Nephron progenitor cell (in vitro differentiated cells): ENCODE data around the gene SH3D19.

Source experiments
- DNase-seq: peaks from one replicate; pipeline ENCODE4 v3.0.0; 2021
- H3K27ac Mint-ChIP-seq: 2 replicates; pipeline ENCODE4 v1.8.0; 2021; ENCODE audit warnings: mild to moderate bottlenecking, moderate library complexity, mixed read lengths
- H3K27me3 Mint-ChIP-seq: 2 replicates; pipeline ENCODE4 v1.8.0; 2021; ENCODE audit warnings: mild to moderate bottlenecking, low read depth, mixed read lengths; ENCODE audit not compliant: poor library complexity
- H3K36me3 Mint-ChIP-seq: 2 replicates; pipeline ENCODE4 v1.8.0; 2021; ENCODE audit warnings: low read depth, mixed read lengths
- H3K4me1 Mint-ChIP-seq: 2 replicates; pipeline ENCODE4 v1.8.0; 2021; ENCODE audit warnings: mixed read lengths
- H3K4me3 Mint-ChIP-seq: 2 replicates; pipeline ENCODE4 v1.8.0; 2021; ENCODE audit warnings: mild to moderate bottlenecking, moderate library complexity, mixed read lengths
- H3K9me3 Mint-ChIP-seq: 2 replicates; pipeline ENCODE4 v1.8.0; 2021; ENCODE audit warnings: mild to moderate bottlenecking, moderate library complexity, mixed read lengths
- TF ChIP-seq, protein P1 (sequence below): fragments of 200-600 bp; sonication (generic); IDR thresholded peaks from 2 replicates; pipeline ENCODE4 v1.5.0; 2021; ENCODE audit warnings: antibody characterized with exemption

SH3D19 gene, protein sequence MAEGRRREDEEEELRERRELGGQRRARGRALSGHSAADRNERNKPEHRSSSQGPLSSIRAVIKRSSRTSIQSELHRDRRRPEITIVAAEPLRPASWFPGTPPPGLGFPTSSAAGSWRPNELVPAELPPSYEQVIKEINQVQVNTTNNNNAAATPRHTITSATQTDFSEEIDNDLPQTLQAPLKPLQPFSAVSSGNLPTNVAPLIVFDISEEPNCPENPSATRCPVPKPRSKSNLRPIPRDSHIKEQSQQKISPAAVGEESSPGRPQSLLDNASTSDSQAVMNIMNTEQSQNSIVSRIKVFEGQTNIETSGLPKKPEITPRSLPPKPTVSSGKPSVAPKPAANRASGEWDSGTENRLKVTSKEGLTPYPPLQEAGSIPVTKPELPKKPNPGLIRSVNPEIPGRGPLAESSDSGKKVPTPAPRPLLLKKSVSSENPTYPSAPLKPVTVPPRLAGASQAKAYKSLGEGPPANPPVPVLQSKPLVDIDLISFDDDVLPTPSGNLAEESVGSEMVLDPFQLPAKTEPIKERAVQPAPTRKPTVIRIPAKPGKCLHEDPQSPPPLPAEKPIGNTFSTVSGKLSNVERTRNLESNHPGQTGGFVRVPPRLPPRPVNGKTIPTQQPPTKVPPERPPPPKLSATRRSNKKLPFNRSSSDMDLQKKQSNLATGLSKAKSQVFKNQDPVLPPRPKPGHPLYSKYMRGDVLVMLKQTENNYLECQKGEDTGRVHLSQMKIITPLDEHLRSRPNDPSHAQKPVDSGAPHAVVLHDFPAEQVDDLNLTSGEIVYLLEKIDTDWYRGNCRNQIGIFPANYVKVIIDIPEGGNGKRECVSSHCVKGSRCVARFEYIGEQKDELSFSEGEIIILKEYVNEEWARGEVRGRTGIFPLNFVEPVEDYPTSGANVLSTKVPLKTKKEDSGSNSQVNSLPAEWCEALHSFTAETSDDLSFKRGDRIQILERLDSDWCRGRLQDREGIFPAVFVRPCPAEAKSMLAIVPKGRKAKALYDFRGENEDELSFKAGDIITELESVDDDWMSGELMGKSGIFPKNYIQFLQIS

DNA sequence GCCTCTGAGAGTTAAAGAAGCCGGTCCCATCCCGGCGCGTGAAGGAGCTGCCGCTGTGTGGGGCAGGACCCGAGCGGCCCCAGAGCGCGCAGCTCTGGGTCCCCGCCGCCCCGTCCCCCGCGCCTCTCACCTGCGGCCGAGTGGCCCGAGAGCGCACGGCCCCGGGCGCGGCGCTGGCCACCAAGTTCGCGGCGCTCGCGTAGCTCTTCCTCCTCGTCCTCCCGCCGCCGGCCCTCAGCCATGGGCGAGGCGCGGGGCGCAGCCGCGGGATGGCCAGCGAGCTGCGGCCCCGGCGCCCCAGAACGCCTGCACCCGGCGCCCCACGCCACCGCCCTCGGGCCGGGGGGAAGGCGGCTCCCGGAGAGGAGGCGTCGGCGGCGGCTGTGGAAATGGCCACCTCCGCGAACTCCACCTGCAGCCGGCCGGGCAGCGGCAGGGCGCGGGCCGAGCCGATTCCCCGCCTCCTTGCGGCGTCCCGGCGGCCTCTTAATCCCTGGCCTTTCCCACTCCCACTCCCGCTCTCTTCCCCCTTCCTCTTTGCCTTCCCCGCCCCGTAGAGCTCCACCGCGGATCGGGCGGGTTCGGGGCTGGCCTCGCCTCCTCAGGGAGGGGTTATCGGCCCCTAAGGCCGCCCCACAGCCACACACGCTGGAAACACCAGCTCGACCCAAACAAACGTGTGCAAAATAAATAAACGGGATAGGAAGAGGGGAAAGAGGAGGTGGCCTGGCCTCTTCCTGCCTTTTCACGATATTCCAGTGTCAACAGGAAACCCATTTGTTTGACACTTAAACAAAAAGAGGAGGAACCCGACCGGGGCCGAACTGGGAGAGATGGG lies at the start of gene SH3D19:
TSS of gene SH3D19 (minus strand) at position 495 of the 838 bp plus-strand sequence. CDS start at position 242, 253 bp downstream.
- peak within 1 kb of the TSS; percentile 91 for H3K4me3 Mint-ChIP-seq
- H3K27me3 Mint-ChIP-seq: no peaks in the 10 kb centered on the region
- H3K36me3 Mint-ChIP-seq: peaks cover 10% of the 10 kb centered on the region
- peak; percentile 67 for DNase-seq
- peak within 1 kb of the TSS; percentile 98 for H3K27ac Mint-ChIP-seq
- peaks cover 50% of the 10 kb centered on the region for H3K4me1 Mint-ChIP-seq
- TF ChIP-seq, protein P1, sequence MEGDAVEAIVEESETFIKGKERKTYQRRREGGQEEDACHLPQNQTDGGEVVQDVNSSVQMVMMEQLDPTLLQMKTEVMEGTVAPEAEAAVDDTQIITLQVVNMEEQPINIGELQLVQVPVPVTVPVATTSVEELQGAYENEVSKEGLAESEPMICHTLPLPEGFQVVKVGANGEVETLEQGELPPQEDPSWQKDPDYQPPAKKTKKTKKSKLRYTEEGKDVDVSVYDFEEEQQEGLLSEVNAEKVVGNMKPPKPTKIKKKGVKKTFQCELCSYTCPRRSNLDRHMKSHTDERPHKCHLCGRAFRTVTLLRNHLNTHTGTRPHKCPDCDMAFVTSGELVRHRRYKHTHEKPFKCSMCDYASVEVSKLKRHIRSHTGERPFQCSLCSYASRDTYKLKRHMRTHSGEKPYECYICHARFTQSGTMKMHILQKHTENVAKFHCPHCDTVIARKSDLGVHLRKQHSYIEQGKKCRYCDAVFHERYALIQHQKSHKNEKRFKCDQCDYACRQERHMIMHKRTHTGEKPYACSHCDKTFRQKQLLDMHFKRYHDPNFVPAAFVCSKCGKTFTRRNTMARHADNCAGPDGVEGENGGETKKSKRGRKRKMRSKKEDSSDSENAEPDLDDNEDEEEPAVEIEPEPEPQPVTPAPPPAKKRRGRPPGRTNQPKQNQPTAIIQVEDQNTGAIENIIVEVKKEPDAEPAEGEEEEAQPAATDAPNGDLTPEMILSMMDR: no peak
- H3K9me3 Mint-ChIP-seq: peaks cover 4% of the 10 kb centered on the region

DNA sequence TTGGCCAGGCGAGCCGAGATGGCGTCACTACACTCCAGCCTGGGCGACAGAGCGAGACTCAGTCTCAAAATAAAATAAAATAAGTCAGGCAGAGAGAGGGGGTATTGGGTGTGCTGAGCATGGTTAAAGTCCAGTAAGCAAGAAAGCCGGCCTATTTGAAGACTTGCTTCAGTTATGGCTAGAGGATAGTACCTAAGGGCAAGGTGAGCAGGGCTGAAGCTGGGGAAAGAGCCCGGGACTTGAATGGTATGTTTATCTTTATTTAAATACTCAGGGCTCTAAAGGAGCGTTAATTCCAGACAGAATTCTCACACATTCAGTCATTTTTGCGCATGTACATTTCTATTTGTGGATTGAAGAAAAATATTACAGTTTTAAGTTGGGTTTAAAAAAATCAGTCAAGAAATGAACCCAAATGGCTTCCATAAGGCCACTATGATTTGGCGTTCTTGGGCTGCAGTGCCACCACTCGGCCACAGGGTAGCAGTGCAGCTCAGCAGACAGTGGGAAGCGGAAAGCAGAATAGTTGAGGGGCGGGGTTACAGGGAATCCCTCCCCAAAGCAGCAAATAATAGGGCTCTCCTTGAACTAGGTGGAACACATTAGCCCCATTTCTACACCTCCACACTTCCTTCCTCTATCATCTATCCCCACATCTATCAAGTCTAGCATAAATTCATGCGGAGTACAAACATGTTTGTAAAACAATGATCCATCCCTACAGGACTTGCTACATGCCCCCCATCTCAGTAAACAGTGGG lies 37.2 kb upstream of the SH3D19 start:
- peak; percentile 84 for DNase-seq
- TF ChIP-seq, protein P1: peak; percentile 96
- H3K4me3 Mint-ChIP-seq: no peak overlapping the region
- peaks cover 8% of the 10 kb centered on the region for H3K4me1 Mint-ChIP-seq
- no peak overlapping the region for H3K27ac Mint-ChIP-seq
- no peaks in the 10 kb centered on the region for H3K9me3 Mint-ChIP-seq
- H3K27me3 Mint-ChIP-seq: peaks cover 4% of the 10 kb centered on the region
- no peaks in the 10 kb centered on the region for H3K36me3 Mint-ChIP-seq

DNA sequence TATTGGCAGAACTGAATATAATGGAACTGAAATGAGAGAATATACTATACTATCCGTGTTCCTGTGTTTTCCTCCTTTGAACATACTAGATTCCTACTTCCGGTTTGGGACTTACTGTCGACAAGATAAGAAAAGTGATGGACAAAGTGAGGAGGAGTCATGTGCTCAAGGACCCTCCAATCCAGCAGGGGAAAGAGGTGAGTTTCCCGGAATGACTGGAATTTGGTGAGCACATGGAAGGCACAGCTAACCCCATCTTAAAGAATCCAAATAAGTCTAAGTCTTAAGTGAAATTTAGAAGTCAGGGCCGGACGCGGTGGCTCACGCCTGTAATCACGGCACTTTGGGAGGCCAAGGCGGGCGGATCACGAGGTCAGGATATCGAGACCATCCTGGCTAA lies 36.6 kb upstream of the SH3D19 start:
- DNase-seq: no peak
- no peaks in the 10 kb centered on the region for H3K9me3 Mint-ChIP-seq
- TF ChIP-seq, protein P1: no peak
- no peak overlapping the region for H3K27ac Mint-ChIP-seq
- no peak overlapping the region for H3K4me3 Mint-ChIP-seq
- peaks cover 7% of the 10 kb centered on the region for H3K27me3 Mint-ChIP-seq
- no peaks in the 10 kb centered on the region for H3K36me3 Mint-ChIP-seq
- peaks cover 8% of the 10 kb centered on the region for H3K4me1 Mint-ChIP-seq

DNA sequence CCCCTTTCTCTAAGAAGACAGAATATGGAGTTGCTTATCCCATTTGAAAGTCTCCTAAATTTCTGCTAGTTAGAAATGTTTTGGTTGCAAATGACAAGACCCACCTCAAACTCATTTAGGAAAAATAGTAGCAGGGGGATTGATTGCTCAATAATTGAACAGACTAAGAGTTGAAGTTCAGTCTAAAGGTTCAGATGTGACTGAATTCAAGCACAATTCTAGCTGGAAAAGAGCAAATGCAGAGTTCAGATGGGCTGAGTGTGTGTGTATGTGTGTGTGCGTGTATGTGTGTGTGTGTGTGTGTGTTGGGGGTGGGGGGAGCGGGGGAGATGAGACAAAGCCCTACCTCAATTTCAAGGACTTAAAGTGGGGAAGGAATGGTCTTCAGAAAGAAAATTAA lies 35.7 kb upstream of the SH3D19 start:
- H3K27me3 Mint-ChIP-seq: peaks cover 7% of the 10 kb centered on the region
- H3K9me3 Mint-ChIP-seq: no peaks in the 10 kb centered on the region
- no peak overlapping the region for H3K4me3 Mint-ChIP-seq
- no peak overlapping the region for H3K27ac Mint-ChIP-seq
- H3K4me1 Mint-ChIP-seq: peaks cover 8% of the 10 kb centered on the region
- TF ChIP-seq, protein P1: no peak
- H3K36me3 Mint-ChIP-seq: no peaks in the 10 kb centered on the region
- DNase-seq: no peak

DNA sequence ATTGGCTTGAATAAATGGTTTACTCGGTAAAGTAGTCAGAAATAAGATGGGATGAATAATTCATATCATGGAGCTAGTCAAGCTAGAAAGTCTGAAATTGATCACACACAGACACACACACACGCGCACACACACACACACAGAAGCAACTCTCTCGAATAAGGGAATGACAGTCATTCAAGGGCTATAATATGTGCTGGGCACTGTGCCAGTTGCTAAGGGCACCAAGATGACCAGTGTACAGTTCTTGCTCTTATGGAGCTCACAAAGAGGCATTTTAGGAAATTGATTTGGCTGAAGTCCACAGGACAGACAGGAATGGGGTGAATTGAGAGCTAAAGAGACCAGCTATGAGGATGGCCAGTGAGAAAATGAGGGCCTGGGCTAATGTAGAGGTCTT lies 34.2 kb upstream of the SH3D19 start:
- TF ChIP-seq, protein P1: no peak
- Mint-ChIP-seq H3K4me1 (peaks cover 8% of the 10 kb centered on the region), H3K27ac (no peak overlapping the region), H3K36me3 (no peaks in the 10 kb centered on the region), H3K9me3 (no peaks in the 10 kb centered on the region), H3K27me3 (peaks cover 7% of the 10 kb centered on the region), H3K4me3 (no peak overlapping the region)
- DNase-seq: no peak
